K562 (cell line): Measurements from ENCODE around the gene RAB11FIP2. TPM values are rescaled to one million over a fixed set of nuclear protein-coding genes. Genes with fewer than 3 reads are reported as not detected.

ENCODE experiments used
- ATAC-seq: fragments of 200-7000 bp; cut with Tn5 transposase; 3 replicates; pipeline ENCODE4 v1.9.1; 2020; ENCODE audit warnings: moderate library complexity
- BruUV-seq: library from RNA; stranded (reverse); fragments of 400-500 nt; replicated peaks from 2 replicates; lab custom pipeline; 2021; lab: Mats Ljungman, UMichigan
- CTCF ChIA-PET: fragments of 300-600 bp; formaldehyde crosslinking; extraction: SDS; loops from one replicate; lab custom pipeline; 2021; ENCODE audit warnings: low intra/inter-chr PET ratio; lab: Yijun Ruan, JAX
- POLR2A ChIA-PET: fragments of 300-600, 350-650 bp; sonication (Branson Sonifier 250); formaldehyde crosslinking; extraction: SDS; loops from one replicate; lab custom pipeline; 2021; ENCODE audit warnings: antibody characterized with exemption, inconsistent platforms; lab: Yijun Ruan, JAX
- DNase-seq, 4 experiments: peaks; one replicate each; pipeline versions ENCODE4 v3.0.0 to v3.0.0-alpha.2; 2011 to 2018; ENCODE audit warnings: low spot score in 3 of 4, mixed read lengths in 3 of 4; ENCODE audit errors: extremely low read depth in 1 of 4
- FAIRE-seq: peaks from 2 replicates; lab custom pipeline; 2011; peaks lifted over from hg19 to GRCh38; lab: Jason Lieb, UNC
- H2AFZ ChIP-seq: 2 replicates; pipeline ENCODE4 v1.6.0; 2011; ENCODE audit warnings: low read depth, low read length, control low read depth, inconsistent platforms
- H3K27ac ChIP-seq: fragments of 200-600 bp; 3 replicates; pipeline ENCODE4 v1.8.0; 2011; ENCODE audit warnings: low read depth, mild to moderate bottlenecking, control low read depth, inconsistent platforms, low read length, moderate library complexity, mixed read lengths; ENCODE audit errors: extremely low read depth
- H3K27me3 ChIP-seq, 2 experiments: fragments of 300-600 bp in 1 of 2; 2 replicates in 1 of 2; 3 replicates in 1 of 2; pipeline versions ENCODE4 v1.6.0 to v1.8.0; 2011; ENCODE audit warnings: inconsistent platforms in 2 of 2, low read length in 2 of 2, mild to moderate bottlenecking in 1 of 2, mixed read lengths in 1 of 2, moderate library complexity in 1 of 2; ENCODE audit not compliant: control insufficient read depth in 2 of 2, insufficient read depth in 2 of 2
- H3K36me3 ChIP-seq: fragments of 300-600 bp; 3 replicates; pipeline ENCODE4 v1.8.0; 2011; ENCODE audit warnings: mild to moderate bottlenecking, low read length, inconsistent platforms; ENCODE audit not compliant: control insufficient read depth, insufficient read depth
- H3K4me1 ChIP-seq, 2 experiments: fragments of 200-600 bp in 1 of 2; replicated peaks in 1 of 2; 2 replicates in 1 of 2; 3 replicates in 1 of 2; pipeline versions ENCODE4 v1.5.1 to v1.8.0; 2011; ENCODE audit warnings: inconsistent platforms in 2 of 2, low read length in 2 of 2, mild to moderate bottlenecking in 1 of 2, mixed read lengths in 1 of 2, moderate library complexity in 1 of 2; ENCODE audit not compliant: control insufficient read depth in 2 of 2, insufficient read depth in 2 of 2
- H3K4me2 ChIP-seq: 2 replicates; pipeline ENCODE4 v1.6.1; 2011; ENCODE audit warnings: low read length, control low read depth, inconsistent platforms, mixed read lengths; ENCODE audit not compliant: insufficient read depth
- H3K4me3 ChIP-seq: fragments of 200-600 bp; sonication (generic), shearing (Covaris generic); 2 replicates; pipeline ENCODE4 v1.5.1; 2016; ENCODE audit warnings: control low read depth, inconsistent platforms
- H3K79me2 ChIP-seq: fragments of 200-600 bp; 3 replicates; pipeline ENCODE4 v1.8.0; 2011; ENCODE audit warnings: low read length, inconsistent platforms; ENCODE audit not compliant: control insufficient read depth, insufficient read depth
- H3K9ac ChIP-seq, 2 experiments: 2 replicates each; pipeline versions ENCODE4 v1.6.0 to v1.6.1; 2011; ENCODE audit warnings: low read depth in 2 of 2, low read length in 2 of 2, control low read depth in 1 of 2, inconsistent platforms in 1 of 2, mild to moderate bottlenecking in 1 of 2, mixed read lengths in 1 of 2; ENCODE audit not compliant: insufficient read depth in 1 of 2
- H3K9me1 ChIP-seq: one replicate; pipeline ENCODE4 v1.6.0; 2011; ENCODE audit warnings: inconsistent platforms, mild to moderate bottlenecking, low read length, moderate library complexity; ENCODE audit not compliant: control insufficient read depth, insufficient read depth
- H3K9me3 ChIP-seq: replicated peaks from 2 replicates; pipeline ENCODE4 v1.5.1; 2011; ENCODE audit warnings: low read depth, low read length, inconsistent platforms; ENCODE audit not compliant: control insufficient read depth, insufficient read depth
- H4K20me1 ChIP-seq: replicated peaks from 2 replicates; pipeline ENCODE4 v1.6.1; 2011; ENCODE audit warnings: low read length, inconsistent platforms, mixed read lengths; ENCODE audit not compliant: control insufficient read depth, insufficient read depth
- CBFA2T2 ChIP-seq: fragments of 450-650 bp; conservative IDR thresholded peaks from 2 replicates; pipeline ENCODE4 v1.6.1; 2017; ENCODE audit warnings: mild to moderate bottlenecking
- ID3 ChIP-seq, 2 experiments: fragments of 250-450 bp in 1 of 2; fragments of 450-650 bp in 1 of 2; sonication (Bioruptor Pico) in 1 of 2; IDR thresholded peaks; 2 replicates each; pipeline versions ENCODE4 v1.6.1 to v1.8.0; 2016 to 2021; ENCODE audit warnings: mild to moderate bottlenecking in 2 of 2, moderate library complexity in 2 of 2, missing compliant biosample characterization in 1 of 2, missing genetic modification characterization in 1 of 2
- MEIS2 ChIP-seq: fragments of 450-650 bp; IDR thresholded peaks from 2 replicates; pipeline ENCODE4 v1.6.1; 2014; ENCODE audit warnings: mild to moderate bottlenecking; ENCODE audit not compliant: partially characterized antibody
- TAF15 ChIP-seq: fragments of 200-400 bp; formaldehyde crosslinking; IDR thresholded peaks from 2 replicates; pipeline ENCODE4 v1.6.1; 2017; ENCODE audit warnings: mild to moderate bottlenecking, low read depth, low read length, moderate library complexity
- THAP7 ChIP-seq: fragments of 250-450 bp; sonication (Bioruptor Pico); IDR thresholded peaks from 2 replicates; pipeline ENCODE4 v1.5.0; 2021
- ZNF518B ChIP-seq: fragments of 250-450 bp; sonication (Bioruptor Pico); IDR thresholded peaks from 2 replicates; pipeline ENCODE4 v1.5.0; 2021; ENCODE audit warnings: mild to moderate bottlenecking, moderate library complexity
- ZNF766 ChIP-seq: fragments of 200-800 bp; sonication (Bioruptor generic); conservative IDR thresholded peaks from 2 replicates; pipeline ENCODE4 v1.6.1; 2016; ENCODE audit warnings: missing genetic modification characterization, missing compliant biosample characterization
- WGBS: fragments of 100-300 bp; shearing (Covaris generic); methylation state at CpG from one replicate; pipeline ENCODE4 v1.1.6; 2016; ENCODE audit warnings: low coverage, mixed read lengths; ENCODE audit not compliant: insufficient coverage; ENCODE audit errors: missing lambda C conversion rate; 5-methylcytosine and 5-hydroxymethylcytosine counted together
- in situ Hi-C: fragments of 300-500 bp; cut with MboI; formaldehyde crosslinking; loops from 4 replicates; pipeline ENCODE4 v1.15.0; 2018; ENCODE audit warnings: inconsistent platforms, mixed read lengths
- intact Hi-C: fragments of 100-400 bp; cut with micrococcal nuclease; formaldehyde crosslinking; loops from 2 replicates; pipeline ENCODE4 v1.14.2; 2022
- polyA plus RNA-seq, 8 experiments: library from polyadenylated mRNA; depleted of rRNA in 4 of 8; stranded (reverse) in 5 of 8; unstranded in 3 of 8; fragments of >200 nt; fragmentation: Nextera tagmentation in 2 of 8; fragmentation: Illumina TruSeq in 1 of 8; extraction: Ambion mirVana in 2 of 8; extraction: Trizol in 1 of 8; gene quantifications; 2 replicates each; pipeline versions ENCODE4 v1.2.1 to v1.2.3, GENCODE V29; 2011 to 2014; ENCODE audit warnings: inconsistent platforms in 1 of 8, missing spikeins in 1 of 8
- total RNA-seq, 7 experiments: library from RNA; depleted of rRNA in 6 of 7; stranded (reverse); fragments of >200 nt in 6 of 7; fragmentation: Illumina TruSeq in 2 of 7; extraction: Trizol in 2 of 7; gene quantifications; 2 replicates each; pipeline versions ENCODE4 v1.2.1 to v1.2.3, GENCODE V29; 2011 to 2021; ENCODE audit warnings: low replicate concordance in 1 of 7

RAB11FIP2 gene
- total and polyA plus RNA-seq, 9 of the 15 experiments (the other 6 are each of a cell fraction or from before 2014, with no cell fraction given), result 3.0 to 10.6 (median 3.9) TPM

- WGBS, result 0% methylated on average over 2 of the region's 2 CpGs
- no peak overlapping the region for H3K4me3 ChIP-seq
- FAIRE-seq (no peak), DNase-seq (no peak), ATAC-seq (no peak)
- no peaks in the 10 kb centered on the region for H3K9me1 ChIP-seq
- intact Hi-C loops, result no loop called here
- H3K9ac ChIP-seq, result no peak overlapping the region
- H4K20me1 ChIP-seq, result no peaks in the 10 kb centered on the region
- H3K4me1 ChIP-seq, result no peaks in the 10 kb centered on the region
- in situ Hi-C loops, result no loop called here
- TF ChIP-seq CBFA2T2 (no peak), TAF15 (no peak), ID3 (CRISPR knock-in tag; IDR thresholded peaks at IDR 0.05) (no peak), ID3 (tag; IDR thresholded peaks at IDR 0.05) (no peak), ZNF518B (no peak), ZNF766 (CRISPR knock-in tag) (no peak), THAP7 (CRISPR knock-in tag) (no peak), MEIS2 (no peak)
- H2AFZ ChIP-seq, result no peak overlapping the region
- no peaks in the 10 kb centered on the region for H3K9me3 ChIP-seq
- H3K4me2 ChIP-seq, result no peak overlapping the region
- no peak overlapping the region for H3K27ac ChIP-seq
- ChIA-PET CTCF (no interaction called here), POLR2A (interaction anchor here (0.5 kb wide), 1 partner anchor 85 kb away, joined by 3 read pairs; no protein-coding TSS in a partner anchor)
- no peaks in the 10 kb centered on the region for H3K79me2 ChIP-seq
- no peaks in the 10 kb centered on the region for H3K27me3 ChIP-seq
- BruUV-seq, result no TSS peak
- H3K36me3 ChIP-seq, result no peaks in the 10 kb centered on the region
These were observed 66.5 kb downstream of the RAB11FIP2 start for GRCh38 chr10:117980216-117980615.
